CD4-positive, CD25-positive, alpha-beta regulatory T cell (primary cell): ENCODE results near the gene ATAD3C. TPM values are rescaled to one million over a fixed set of nuclear protein-coding genes. Genes with fewer than 3 reads are reported as not detected.
"Not testable (repeated sequence)": the region's sequence is repeated elsewhere in the genome, so short reads cannot be mapped to it uniquely, and the experiment has no call there.

ENCODE experiments used
- ATAC-seq, 2 donors: fragments of 150-1000 bp; cut with Tn5 transposase; one replicate each; pipeline ENCODE4 v1.10.0; 2021; ENCODE audit warnings: low read depth in 2 of 2, moderate number of reproducible peaks in 2 of 2, moderate library complexity in 1 of 2
- DNase-seq, 3 donors: peaks; one replicate each; pipeline versions ENCODE4 v3.0.0 to v3.0.0-alpha.2; 2012 to 2022; ENCODE audit warnings: mixed read lengths in 1 of 3
- H3K27ac ChIP-seq: one replicate; pipeline ENCODE4 v1.7.0; 2013; ENCODE audit warnings: mild to moderate bottlenecking, low read length; ENCODE audit not compliant: insufficient read depth, poor library complexity, severe bottlenecking
- H3K27me3 ChIP-seq: one replicate; pipeline ENCODE4 v1.7.0; 2013; ENCODE audit warnings: low read length; ENCODE audit not compliant: control insufficient read depth, insufficient read depth
- H3K36me3 ChIP-seq: one replicate; pipeline ENCODE4 v1.7.0; 2013; ENCODE audit warnings: mild to moderate bottlenecking, low read length, moderate library complexity; ENCODE audit not compliant: control insufficient read depth, insufficient read depth
- H3K4me1 ChIP-seq: 2 replicates; pipeline ENCODE4 v1.7.0; 2013; ENCODE audit warnings: mild to moderate bottlenecking, low read length; ENCODE audit not compliant: insufficient read depth, control insufficient read depth, poor library complexity, severe bottlenecking
- H3K4me3 ChIP-seq: one replicate; pipeline ENCODE4 v1.7.0; 2013; ENCODE audit warnings: low read depth, mild to moderate bottlenecking, low read length, moderate library complexity
- H3K9me3 ChIP-seq, 2 experiments: 1 replicate in 1 of 2; 2 replicates in 1 of 2; pipeline ENCODE4 v1.7.0; 2013; ENCODE audit warnings: low read length in 2 of 2, mild to moderate bottlenecking in 1 of 2, moderate library complexity in 1 of 2; ENCODE audit not compliant: control insufficient read depth in 2 of 2
- H3K27ac Mint-ChIP-seq, 3 donors: one replicate each; pipeline ENCODE4 v1.8.0; 2020 to 2022; ENCODE audit warnings: mild to moderate bottlenecking in 3 of 3, mixed read lengths in 3 of 3, moderate library complexity in 2 of 3
- H3K27me3 Mint-ChIP-seq: one replicate; pipeline ENCODE4 v1.8.0; 2022; ENCODE audit warnings: mild to moderate bottlenecking, mixed read lengths
- H3K36me3 Mint-ChIP-seq: one replicate; pipeline ENCODE4 v1.8.0; 2020; ENCODE audit warnings: mixed read lengths
- H3K4me1 Mint-ChIP-seq, 4 donors: one replicate each; pipeline ENCODE4 v1.8.0; 2020 to 2022; ENCODE audit warnings: mixed read lengths in 4 of 4, mild to moderate bottlenecking in 1 of 4
- H3K4me3 Mint-ChIP-seq, 4 donors: one replicate each; pipeline ENCODE4 v1.8.0; 2020 to 2022; ENCODE audit warnings: mild to moderate bottlenecking in 4 of 4, mixed read lengths in 4 of 4, moderate library complexity in 3 of 4
- H3K9me3 Mint-ChIP-seq, 7 donors: one replicate each; pipeline ENCODE4 v1.8.0; 2020 to 2022; ENCODE audit warnings: mixed read lengths in 7 of 7, mild to moderate bottlenecking in 3 of 7, moderate library complexity in 2 of 7
- polyA plus RNA-seq, 4 donors: library from polyadenylated mRNA; unstranded; fragments of 300-500 nt; fragmentation: Illumina TruSeq; gene quantifications; one replicate each; pipeline ENCODE4 v1.2.3, GENCODE V29; 2021
- total RNA-seq: library from RNA; stranded (reverse); gene quantifications from one replicate; pipeline ENCODE4 v1.2.3, GENCODE V29; 2022

Gene ATAD3C
- total and polyA plus RNA-seq, 5 donors from 2014 or later = 0.65 to 4.2 (median 2.4) TPM

- Mint-ChIP-seq H3K4me1 (peaks cover 0 to 3% (median 0%) of the 10 kb centered on the region in 4 donors), H3K4me3 (no peak overlapping the region), H3K9me3 (no peaks in the 10 kb centered on the region), H3K36me3 (no peaks in the 10 kb centered on the region), H3K27me3 (no peaks in the 10 kb centered on the region), H3K27ac (no peak overlapping the region)
- H3K27me3 ChIP-seq = no peaks in the 10 kb centered on the region
- ATAC-seq = no peak
- no peak overlapping the region for H3K27ac ChIP-seq
- no peak overlapping the region for H3K4me3 ChIP-seq
- H3K4me1 ChIP-seq = peaks cover 5% of the 10 kb centered on the region
- no peaks in the 10 kb centered on the region for H3K36me3 ChIP-seq
- no peaks in the 10 kb centered on the region for H3K9me3 ChIP-seq
- DNase-seq = no peak
These were observed 11.1 kb downstream of the ATAD3C start for GRCh38 chr1:1460540-1461130.

- H3K36me3 Mint-ChIP-seq = no peaks in the 10 kb centered on the region
- no peaks in the 10 kb centered on the region for H3K36me3 ChIP-seq
- no peaks in the 10 kb centered on the region for H3K27me3 ChIP-seq
- no peak overlapping the region for H3K4me3 ChIP-seq
- no peak for DNase-seq
- H3K4me1 Mint-ChIP-seq = peaks cover 0 to 3% (median 0%) of the 10 kb centered on the region in 4 donors
- peak overlapping the region; percentile 14 for H3K27ac ChIP-seq
- H3K27me3 Mint-ChIP-seq = no peaks in the 10 kb centered on the region
- H3K4me3 Mint-ChIP-seq = peak overlapping the region in 1 of 4 donors; percentile 61
- no peak for ATAC-seq
- H3K9me3 Mint-ChIP-seq = no peaks in the 10 kb centered on the region
- H3K4me1 ChIP-seq = peaks cover 5% of the 10 kb centered on the region
- H3K27ac Mint-ChIP-seq = peak overlapping the region in 1 of 3 donors; percentile 32
- H3K9me3 ChIP-seq = no peaks in the 10 kb centered on the region
These were observed 12.3 kb downstream of the ATAD3C start for GRCh38 chr1:1461721-1462317.

- DNase-seq (peak in 1 of 3 donors; percentile 48), ATAC-seq (peak; percentile 34 to 48)
- Histone ChIP-seq H3K27ac (peak overlapping the region; percentile 14), H3K36me3 (no peaks in the 10 kb centered on the region), H3K9me3 (no peaks in the 10 kb centered on the region), H3K4me3 (no peak overlapping the region), H3K27me3 (no peaks in the 10 kb centered on the region), H3K4me1 (peaks cover 5% of the 10 kb centered on the region)
- Mint-ChIP-seq H3K27ac (peak overlapping the region in 1 of 3 donors; percentile 32), H3K4me1 (peaks cover 0 to 3% (median 0%) of the 10 kb centered on the region in 4 donors), H3K4me3 (peak overlapping the region in 3 of 4 donors; percentile 32 to 71 (median 61)), H3K27me3 (no peaks in the 10 kb centered on the region), H3K9me3 (no peaks in the 10 kb centered on the region), H3K36me3 (no peaks in the 10 kb centered on the region)
These were observed 13.0 kb downstream of the ATAD3C start for GRCh38 chr1:1462318-1462966.

GRCh38 chr1:1463312-1463711 lies 13.8 kb downstream of the ATAD3C start:
- Mint-ChIP-seq H3K9me3 (no peaks in the 10 kb centered on the region), H3K27ac (no peak overlapping the region), H3K27me3 (no peaks in the 10 kb centered on the region), H3K36me3 (no peaks in the 10 kb centered on the region), H3K4me1 (peaks cover 0 to 3% (median 0%) of the 10 kb centered on the region in 4 donors), H3K4me3 (no peak overlapping the region)
- Histone ChIP-seq H3K36me3 (no peaks in the 10 kb centered on the region), H3K27me3 (no peaks in the 10 kb centered on the region), H3K4me3 (no peak overlapping the region), H3K27ac (no peak overlapping the region), H3K4me1 (peaks cover 5% of the 10 kb centered on the region), H3K9me3 (no peaks in the 10 kb centered on the region)
- no peak for ATAC-seq
- no peak for DNase-seq

GRCh38 chr1:1468196-1468985 lies 18.9 kb downstream of the ATAD3C start:
- H3K27ac Mint-ChIP-seq, H3K9me3 ChIP-seq, H3K4me3 ChIP-seq, H3K9me3 Mint-ChIP-seq, H3K27ac ChIP-seq, H3K27me3 ChIP-seq, ATAC-seq, DNase-seq, H3K4me3 Mint-ChIP-seq, H3K36me3 ChIP-seq, H3K36me3 Mint-ChIP-seq, H3K27me3 Mint-ChIP-seq: not testable (repeated sequence)
- peaks cover 0 to 24% (median 9%) of the 10 kb centered on the region in 4 donors for H3K4me1 Mint-ChIP-seq
- peaks cover 15% of the 10 kb centered on the region for H3K4me1 ChIP-seq

GRCh38 chr1:1470626-1471388 lies 21.3 kb downstream of the ATAD3C start:
- peak overlapping the region; percentile 90 to 94 (median 90) for H3K27ac Mint-ChIP-seq
- peaks cover 15% of the 10 kb centered on the region for H3K4me1 ChIP-seq
- peak overlapping the region; percentile 83 to 89 (median 86) for H3K4me3 Mint-ChIP-seq
- no peak for DNase-seq
- H3K4me1 Mint-ChIP-seq = peaks cover 0 to 34% (median 9%) of the 10 kb centered on the region in 4 donors
- H3K27ac ChIP-seq = peak overlapping the region; percentile 82
- H3K36me3 ChIP-seq = no peaks in the 10 kb centered on the region
- peak overlapping the region; percentile 97 for H3K4me3 ChIP-seq
- ATAC-seq = no peak
- no peaks in the 10 kb centered on the region for H3K9me3 ChIP-seq
- no peaks in the 10 kb centered on the region for H3K27me3 ChIP-seq
- no peaks in the 10 kb centered on the region for H3K9me3 Mint-ChIP-seq
- H3K36me3 Mint-ChIP-seq = no peaks in the 10 kb centered on the region
- no peaks in the 10 kb centered on the region for H3K27me3 Mint-ChIP-seq
